HepG2 (cell line): ENCODE results near the gene POMT1. TPM values are rescaled to one million over a fixed set of nuclear protein-coding genes. Genes with fewer than 3 reads are reported as not detected.

Source experiments
- ATAC-seq: fragments of 200-7000 bp; cut with Tn5 transposase; 3 replicates; pipeline ENCODE4 v1.9.1; 2020; ENCODE audit warnings: mild to moderate bottlenecking, moderate library complexity
- BruUV-seq: library from RNA; stranded (reverse); fragments of 400-500 nt; replicated peaks from 2 replicates; lab custom pipeline; 2021; lab: Mats Ljungman, UMichigan
- CTCF ChIA-PET: fragments of 300-600 bp; formaldehyde crosslinking; extraction: SDS; loops from one replicate; lab custom pipeline; 2021; ENCODE audit warnings: low total read pairs, inconsistent platforms, low intra/inter-chr PET ratio; lab: Yijun Ruan, JAX
- POLR2A ChIA-PET: fragments of 350-600 bp; sonication (Branson Sonifier 250); formaldehyde crosslinking; loops from one replicate; lab custom pipeline; 2020; ENCODE audit warnings: antibody characterized with exemption, inconsistent platforms; lab: Yijun Ruan, JAX
- DNase-seq: peaks from one replicate; pipeline ENCODE4 v3.0.0-alpha.2; 2015; ENCODE audit warnings: low spot score
- FAIRE-seq: peaks from 3 replicates; lab custom pipeline; 2011; peaks lifted over from hg19 to GRCh38; lab: Jason Lieb, UNC
- H2AFZ ChIP-seq: one replicate; pipeline ENCODE4 v1.6.1; 2011; ENCODE audit warnings: low read length, inconsistent platforms
- H3K27ac ChIP-seq: fragments of 300-600 bp; 3 replicates; pipeline ENCODE4 v1.8.0; 2011; ENCODE audit warnings: mixed run types, mild to moderate bottlenecking, mixed read lengths, low read length, inconsistent platforms; ENCODE audit not compliant: insufficient read depth; ENCODE audit errors: extremely low read length
- H3K27me3 ChIP-seq, 2 experiments: fragments of 200-600 bp in 1 of 2; 2 replicates in 1 of 2; 3 replicates in 1 of 2; pipeline versions ENCODE4 v1.6.0 to v1.8.0; 2011; ENCODE audit warnings: low read length in 2 of 2, mild to moderate bottlenecking in 2 of 2, moderate library complexity in 2 of 2, inconsistent platforms in 1 of 2; ENCODE audit not compliant: insufficient read depth in 2 of 2, control insufficient read depth in 1 of 2
- H3K36me3 ChIP-seq, 2 experiments: fragments of 200-600 bp in 1 of 2; replicated peaks in 1 of 2; 2 replicates in 1 of 2; 3 replicates in 1 of 2; pipeline versions ENCODE4 v1.5.1 to v1.8.0; 2011; ENCODE audit warnings: low read length in 2 of 2, inconsistent platforms in 1 of 2; ENCODE audit not compliant: insufficient read depth in 2 of 2, control insufficient read depth in 1 of 2
- H3K4me1 ChIP-seq: 2 replicates; pipeline ENCODE4 v1.5.1; 2012; ENCODE audit warnings: low read length, inconsistent platforms; ENCODE audit not compliant: insufficient read depth
- H3K4me2 ChIP-seq: 2 replicates; pipeline ENCODE4 v1.6.0; 2011; ENCODE audit warnings: low read depth, low read length, inconsistent platforms
- H3K4me3 ChIP-seq, 3 experiments: fragments of 200-600 bp in 1 of 3; sonication (generic), shearing (Covaris generic) in 1 of 3; replicated peaks in 1 of 3; 2 replicates each; pipeline ENCODE4 v1.5.1; 2011 to 2016; ENCODE audit warnings: low read length in 3 of 3, inconsistent platforms in 2 of 3, low read depth in 2 of 3, mild to moderate bottlenecking in 2 of 3, control low read depth in 1 of 3, mixed read lengths in 1 of 3; ENCODE audit not compliant: insufficient read depth in 1 of 3
- H3K79me2 ChIP-seq: one replicate; pipeline ENCODE4 v1.6.1; 2011; ENCODE audit warnings: low read length, inconsistent platforms; ENCODE audit not compliant: insufficient read depth
- H3K9ac ChIP-seq: 2 replicates; pipeline ENCODE4 v1.6.0; 2011; ENCODE audit warnings: mild to moderate bottlenecking, low read depth, low read length, inconsistent platforms; ENCODE audit not compliant: insufficient read depth
- H3K9me3 ChIP-seq: 2 replicates; pipeline ENCODE4 v1.5.1; 2012; ENCODE audit warnings: mild to moderate bottlenecking, low read length
- H4K20me1 ChIP-seq: 2 replicates; pipeline ENCODE4 v1.6.0; 2011; ENCODE audit warnings: inconsistent platforms, mild to moderate bottlenecking, low read length, moderate library complexity; ENCODE audit not compliant: insufficient read depth
- AGO2 ChIP-seq: fragments of 200-400 bp; formaldehyde crosslinking; optimal IDR thresholded peaks from 2 replicates; pipeline ENCODE3; 2017; ENCODE audit warnings: mild to moderate bottlenecking, low read depth, low read length, moderate library complexity
- HNF4G ChIP-seq, 2 experiments: sonication (generic) in 1 of 2; formaldehyde crosslinking in 1 of 2; IDR thresholded peaks; 2 replicates each; pipeline versions ENCODE4 v1.4.0 to v1.6.1; 2011 to 2020; ENCODE audit warnings: borderline replicate concordance in 2 of 2, low read depth in 2 of 2, mild to moderate bottlenecking in 2 of 2, low read length in 1 of 2, missing genetic modification reagents in 1 of 2, moderate library complexity in 1 of 2
- POLR2A ChIP-seq, 2 experiments: IDR thresholded peaks; 2 replicates each; pipeline ENCODE4 v1.6.1; 2011; ENCODE audit warnings: low read depth in 2 of 2, low read length in 2 of 2, mild to moderate bottlenecking in 1 of 2, moderate library complexity in 1 of 2; ENCODE audit not compliant: insufficient read depth in 1 of 2
- YEATS4 ChIP-seq: sonication (generic); formaldehyde crosslinking; IDR thresholded peaks from 2 replicates; pipeline ENCODE4 v1.4.0; 2020; ENCODE audit warnings: missing genetic modification reagents, borderline replicate concordance
- ZSCAN21 ChIP-seq: sonication (generic); formaldehyde crosslinking; IDR thresholded peaks from 2 replicates; pipeline ENCODE4 v1.8.0; 2022; ENCODE audit warnings: mild to moderate bottlenecking, missing genetic modification reagents, moderate library complexity, borderline replicate concordance
- WGBS: methylation state at CpG from one replicate; pipeline ENCODE4 v1.1.6; 2017; ENCODE audit warnings: low lambda C conversion rate; 5-methylcytosine and 5-hydroxymethylcytosine counted together
- in situ Hi-C: cut with HindIII; loops from 2 replicates; pipeline ENCODE4 v1.10.0; 2017; ENCODE audit warnings: low pct_unique_long_range_greater_than_20kb; ENCODE audit not compliant: extremely low pct_ligation_motif_present
- intact Hi-C: fragments of 100-400 bp; cut with micrococcal nuclease; formaldehyde crosslinking; loops from one replicate; pipeline ENCODE4 v1.10.0; 2022; ENCODE audit not compliant: unreplicated experiment
- polyA plus RNA-seq, 8 experiments: library from polyadenylated mRNA; depleted of rRNA in 3 of 8; stranded (reverse) in 7 of 8; unstranded in 1 of 8; fragments of >200 nt; fragmentation: Illumina TruSeq in 4 of 8; extraction: Trizol in 4 of 8; gene quantifications; 2 replicates each; pipeline versions ENCODE4 v1.2.1 to v1.2.3, GENCODE V29; 2011 to 2016; ENCODE audit warnings: low read depth in 4 of 8, missing spikeins in 1 of 8, mixed read lengths in 1 of 8; ENCODE audit not compliant: insufficient read depth in 1 of 8
- total RNA-seq, 5 experiments: library from RNA; depleted of rRNA; stranded (reverse); fragments of >200 nt; fragmentation: Illumina TruSeq; extraction: Trizol; gene quantifications; 2 replicates each; pipeline ENCODE4 v1.2.3, GENCODE V29; 2016; ENCODE audit warnings: low read depth in 1 of 5
- TF ChIP-seq, protein P1 (sequence below): sonication (generic); formaldehyde crosslinking; IDR thresholded peaks from 2 replicates; pipeline ENCODE4 v1.9.0; 2021; ENCODE audit warnings: missing genetic modification reagents, mild to moderate bottlenecking, borderline replicate concordance
- TF ChIP-seq, protein P2 (sequence below): sonication (generic); formaldehyde crosslinking; IDR thresholded peaks from 2 replicates; pipeline ENCODE4 v1.4.0; 2020; ENCODE audit warnings: missing genetic modification reagents

The POMT1 gene
- total and polyA plus RNA-seq, 2 of the 13 experiments (the other 11 are each of a cell fraction or from before 2014, with no cell fraction given), result 21.6 to 22.7 TPM

DNA sequence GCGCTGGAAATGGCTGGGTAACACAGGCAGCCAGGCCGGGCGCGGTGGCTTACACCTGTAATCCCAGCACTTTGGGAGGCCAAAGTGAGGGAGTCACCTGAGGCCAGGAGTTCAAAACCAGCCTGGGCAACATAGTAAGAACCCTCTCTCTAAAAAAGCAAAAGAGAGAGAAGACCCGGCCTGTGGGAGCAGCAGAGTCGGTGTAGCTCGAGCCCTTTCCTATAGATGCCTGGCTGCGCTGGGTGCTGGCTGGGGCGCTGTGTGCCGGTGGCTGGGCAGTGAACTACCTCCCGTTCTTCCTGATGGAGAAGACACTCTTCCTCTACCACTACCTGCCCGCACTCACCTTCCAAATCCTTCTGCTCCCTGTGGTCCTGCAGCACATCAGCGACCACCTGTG is 19.1 kb downstream of the POMT1 start (continued):
- TF ChIP-seq, protein P1, sequence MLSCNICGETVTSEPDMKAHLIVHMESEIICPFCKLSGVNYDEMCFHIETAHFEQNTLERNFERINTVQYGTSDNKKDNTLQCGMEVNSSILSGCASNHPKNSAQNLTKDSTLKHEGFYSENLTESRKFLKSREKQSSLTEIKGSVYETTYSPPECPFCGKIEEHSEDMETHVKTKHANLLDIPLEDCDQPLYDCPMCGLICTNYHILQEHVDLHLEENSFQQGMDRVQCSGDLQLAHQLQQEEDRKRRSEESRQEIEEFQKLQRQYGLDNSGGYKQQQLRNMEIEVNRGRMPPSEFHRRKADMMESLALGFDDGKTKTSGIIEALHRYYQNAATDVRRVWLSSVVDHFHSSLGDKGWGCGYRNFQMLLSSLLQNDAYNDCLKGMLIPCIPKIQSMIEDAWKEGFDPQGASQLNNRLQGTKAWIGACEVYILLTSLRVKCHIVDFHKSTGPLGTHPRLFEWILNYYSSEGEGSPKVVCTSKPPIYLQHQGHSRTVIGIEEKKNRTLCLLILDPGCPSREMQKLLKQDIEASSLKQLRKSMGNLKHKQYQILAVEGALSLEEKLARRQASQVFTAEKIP (CRISPR knock-in tag), result no peak
- TF ChIP-seq HNF4G (IDR thresholded peaks at IDR 0.05; ENCODE audit: borderline replicate concordance, low read depth, low read length) (no peak), HNF4G (CRISPR knock-in tag; IDR thresholded peaks at IDR 0.05; ENCODE audit: borderline replicate concordance, low read depth) (no peak)
- TF ChIP-seq, all 625 proteins: peak for 0

DNA sequence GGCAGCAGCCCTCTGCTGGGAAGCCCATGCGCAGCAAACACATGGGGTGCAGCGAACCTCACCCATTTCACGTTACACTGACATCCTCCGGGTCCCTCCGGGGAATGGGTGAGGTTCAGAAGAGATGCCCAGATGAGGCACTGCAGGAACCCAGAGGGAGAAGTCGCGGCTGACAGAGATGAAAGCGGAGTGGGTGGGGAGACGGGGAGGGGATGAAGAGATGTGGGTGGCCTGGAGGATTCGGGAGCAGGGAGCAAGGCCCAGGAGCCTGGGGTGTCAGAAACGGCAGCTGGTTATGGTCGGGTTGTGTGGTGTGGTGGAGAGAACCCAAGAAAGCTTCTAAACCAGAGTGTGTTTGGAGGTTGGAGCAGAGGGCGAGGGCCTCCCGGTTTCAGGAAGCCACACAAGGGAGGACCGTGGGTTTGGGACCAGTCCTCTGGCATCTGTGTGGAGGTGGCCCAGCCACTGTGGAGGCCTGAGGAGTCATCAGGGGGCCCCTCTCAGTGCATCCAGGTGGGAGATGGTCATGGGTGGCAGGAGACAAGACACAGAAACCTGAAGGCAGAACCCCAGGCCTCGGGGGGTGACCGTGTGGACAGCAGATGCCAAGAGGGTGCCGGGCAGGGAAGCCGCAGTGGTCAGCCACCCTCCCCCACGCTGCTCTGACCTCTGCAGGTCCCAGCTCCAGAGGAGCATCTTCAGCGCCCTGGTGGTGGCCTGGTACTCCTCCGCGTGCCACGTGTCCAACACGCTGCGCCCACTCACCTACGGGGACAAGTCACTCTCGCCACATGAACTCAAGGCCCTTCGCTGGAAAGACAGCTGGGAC is 19.8 kb downstream of the POMT1 start:
- H3K27ac ChIP-seq, result no peak overlapping the region
- TF ChIP-seq, protein P2, sequence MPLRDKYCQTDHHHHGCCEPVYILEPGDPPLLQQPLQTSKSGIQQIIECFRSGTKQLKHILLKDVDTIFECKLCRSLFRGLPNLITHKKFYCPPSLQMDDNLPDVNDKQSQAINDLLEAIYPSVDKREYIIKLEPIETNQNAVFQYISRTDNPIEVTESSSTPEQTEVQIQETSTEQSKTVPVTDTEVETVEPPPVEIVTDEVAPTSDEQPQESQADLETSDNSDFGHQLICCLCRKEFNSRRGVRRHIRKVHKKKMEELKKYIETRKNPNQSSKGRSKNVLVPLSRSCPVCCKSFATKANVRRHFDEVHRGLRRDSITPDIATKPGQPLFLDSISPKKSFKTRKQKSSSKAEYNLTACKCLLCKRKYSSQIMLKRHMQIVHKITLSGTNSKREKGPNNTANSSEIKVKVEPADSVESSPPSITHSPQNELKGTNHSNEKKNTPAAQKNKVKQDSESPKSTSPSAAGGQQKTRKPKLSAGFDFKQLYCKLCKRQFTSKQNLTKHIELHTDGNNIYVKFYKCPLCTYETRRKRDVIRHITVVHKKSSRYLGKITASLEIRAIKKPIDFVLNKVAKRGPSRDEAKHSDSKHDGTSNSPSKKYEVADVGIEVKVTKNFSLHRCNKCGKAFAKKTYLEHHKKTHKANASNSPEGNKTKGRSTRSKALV, result no peak
- TF ChIP-seq AGO2 (peak; percentile 56), YEATS4 (CRISPR knock-in tag) (no peak), POLR2A (IDR thresholded peaks at IDR 0.05; ENCODE audit: insufficient read depth in 1 of 2, low read depth in 2 of 2, low read length in 2 of 2) (peak in 1 of 2 experiments; percentile 38; a peak in 1 of 4 replicates), ZSCAN21 (CRISPR knock-in tag) (no peak)
- TF ChIP-seq, all 625 proteins: peak for 2
- DNase-seq (no peak), ATAC-seq (peak; percentile 18; the same call in 2 of the 3 replicates), FAIRE-seq (no peak)
- WGBS, result 96% methylated on average over 23 of the region's 29 CpGs
- Histone ChIP-seq H3K4me3 (no peak overlapping the region), H3K4me2 (no peak overlapping the region), H3K9ac (no peak overlapping the region), H4K20me1 (no peaks in the 10 kb centered on the region), H3K79me2 (no peaks in the 10 kb centered on the region), H3K27me3 (no peaks in the 10 kb centered on the region), H3K9me3 (no peaks in the 10 kb centered on the region), H3K36me3 (peaks cover 19 to 50% of the 10 kb centered on the region in 2 experiments), H3K4me1 (no peaks in the 10 kb centered on the region), H2AFZ (no peak overlapping the region)
- in situ Hi-C loops, result no loop called here
- CTCF ChIA-PET, result no interaction called here
- BruUV-seq, result no TSS peak
- intact Hi-C loops, result no loop called here
- POLR2A ChIA-PET, result no interaction called here
